OCI-LY7 (cell line): ENCODE data around the gene RHNO1.

Experiments used
- CTCF ChIP-seq: fragments of 200-600 bp; sonication (generic); conservative IDR thresholded peaks from 2 replicates; pipeline ENCODE4 v1.5.1; 2014; ENCODE audit warnings: mild to moderate bottlenecking, antibody characterized with exemption, low read length, moderate library complexity, mixed read lengths
- EZH2phosphoT487 ChIP-seq: fragments of 200-600 bp; sonication (generic); IDR thresholded peaks from 2 replicates; pipeline ENCODE4 v1.6.1; 2018; ENCODE audit warnings: low read depth, borderline replicate concordance, mild to moderate bottlenecking, mixed run types, antibody characterized with exemption, low read length, moderate library complexity, mixed read lengths

GRCh38 chr12:2912216-2912575 lies 35.2 kb downstream of the RHNO1 start:
- TF ChIP-seq CTCF, result no peak
- no peak for TF ChIP-seq EZH2phosphoT487
